ENCODE results near the gene RGS11. TPM values are rescaled to one million over a fixed set of nuclear protein-coding genes. Genes with fewer than 3 reads are reported as not detected.

Gene RGS11
- total RNA-seq, 1 donor from 2014 or later: 2.4 TPM

DNA sequence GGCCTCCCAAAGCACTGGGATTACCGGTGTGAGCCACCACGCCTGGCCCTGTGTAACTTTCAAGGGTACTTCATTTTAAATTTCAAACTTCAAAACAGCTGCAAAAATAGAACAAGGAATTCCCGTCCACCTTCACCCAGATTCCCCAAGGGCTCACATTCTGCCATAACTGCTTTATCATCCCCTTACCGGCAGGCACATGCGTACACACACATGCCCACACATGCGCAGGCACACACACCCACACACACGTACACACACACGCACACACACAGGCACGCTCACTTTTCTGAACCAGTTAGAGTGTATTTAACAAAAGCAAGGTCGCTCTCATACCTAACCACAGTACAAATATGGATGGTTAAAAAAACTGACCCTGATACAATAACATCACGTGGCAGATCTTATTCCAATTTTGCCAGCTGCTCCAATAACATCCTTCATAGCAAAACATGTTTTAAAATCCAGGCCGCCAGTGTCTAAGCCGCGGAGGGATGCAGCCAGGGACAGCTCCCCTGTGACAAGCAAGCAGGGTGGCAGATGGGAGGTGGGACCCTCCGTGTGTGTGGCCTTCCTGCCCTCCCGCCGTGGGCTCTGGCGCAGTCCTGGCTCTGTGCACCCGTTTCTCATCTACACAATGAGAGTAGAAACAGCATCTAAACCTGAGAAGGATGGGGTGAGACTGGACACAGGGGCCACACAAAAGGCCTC, 30.3 kb upstream of the RGS11 start:
- Mint-ChIP-seq H3K27ac (no peak overlapping the region), H3K4me3 (ENCODE audit: low read depth) (no peak overlapping the region), H3K27me3 (no peaks in the 10 kb centered on the region), H3K9me3 (ENCODE audit: low read depth) (no peaks in the 10 kb centered on the region), H3K4me1 (ENCODE audit: low read depth) (no peaks in the 10 kb centered on the region), H3K36me3 (ENCODE audit: insufficient read depth) (peaks cover 3% of the 10 kb centered on the region)
- DNase-seq (ENCODE audit: low spot score, unreplicated experiment): no peak
- TF ChIP-seq, protein P1, sequence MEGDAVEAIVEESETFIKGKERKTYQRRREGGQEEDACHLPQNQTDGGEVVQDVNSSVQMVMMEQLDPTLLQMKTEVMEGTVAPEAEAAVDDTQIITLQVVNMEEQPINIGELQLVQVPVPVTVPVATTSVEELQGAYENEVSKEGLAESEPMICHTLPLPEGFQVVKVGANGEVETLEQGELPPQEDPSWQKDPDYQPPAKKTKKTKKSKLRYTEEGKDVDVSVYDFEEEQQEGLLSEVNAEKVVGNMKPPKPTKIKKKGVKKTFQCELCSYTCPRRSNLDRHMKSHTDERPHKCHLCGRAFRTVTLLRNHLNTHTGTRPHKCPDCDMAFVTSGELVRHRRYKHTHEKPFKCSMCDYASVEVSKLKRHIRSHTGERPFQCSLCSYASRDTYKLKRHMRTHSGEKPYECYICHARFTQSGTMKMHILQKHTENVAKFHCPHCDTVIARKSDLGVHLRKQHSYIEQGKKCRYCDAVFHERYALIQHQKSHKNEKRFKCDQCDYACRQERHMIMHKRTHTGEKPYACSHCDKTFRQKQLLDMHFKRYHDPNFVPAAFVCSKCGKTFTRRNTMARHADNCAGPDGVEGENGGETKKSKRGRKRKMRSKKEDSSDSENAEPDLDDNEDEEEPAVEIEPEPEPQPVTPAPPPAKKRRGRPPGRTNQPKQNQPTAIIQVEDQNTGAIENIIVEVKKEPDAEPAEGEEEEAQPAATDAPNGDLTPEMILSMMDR (IDR thresholded peaks at IDR 0.05; ENCODE audit: unreplicated experiment): no peak

DNA sequence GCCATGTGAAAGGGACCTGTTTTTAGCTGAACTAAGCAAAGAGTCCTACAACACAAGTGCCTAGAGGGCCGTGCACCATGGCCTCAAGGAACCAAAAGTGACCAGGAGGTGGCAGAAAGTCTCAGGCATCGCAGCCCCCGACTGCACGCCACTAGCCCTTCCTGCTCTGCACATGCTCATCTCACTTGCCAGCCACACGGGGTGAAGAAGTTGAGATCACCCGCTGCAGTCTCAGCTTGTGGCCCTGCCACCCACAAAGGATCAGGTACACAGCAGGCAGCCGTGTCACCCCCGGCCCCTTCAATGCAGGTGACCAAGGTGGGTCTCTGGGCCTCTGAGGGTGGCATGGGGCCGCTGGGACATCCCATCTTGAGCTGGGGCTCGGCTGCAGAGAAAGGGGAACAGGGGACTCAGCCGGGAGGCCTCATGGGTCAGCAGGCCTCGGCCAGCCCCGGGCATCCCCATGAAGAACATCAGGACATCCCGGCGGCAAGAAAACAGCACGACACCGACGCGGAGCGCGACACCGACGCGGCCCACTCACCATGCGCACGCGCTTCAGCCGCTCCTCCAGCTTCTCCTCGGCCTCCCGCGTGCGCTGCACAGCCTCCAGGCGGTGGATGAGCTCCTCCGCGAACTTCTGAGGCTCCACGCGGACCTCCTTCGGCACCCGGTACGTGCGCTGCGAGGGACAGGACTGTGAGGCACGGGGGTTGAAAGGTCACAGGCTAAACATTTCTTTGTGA, 28.2 kb upstream of the RGS11 start:
- TF ChIP-seq, protein P1 (IDR thresholded peaks at IDR 0.05; ENCODE audit: unreplicated experiment): no peak
- H3K27ac Mint-ChIP-seq: no peak overlapping the region
- no peaks in the 10 kb centered on the region for H3K4me1 Mint-ChIP-seq (ENCODE audit: low read depth)
- DNase-seq (ENCODE audit: low spot score, unreplicated experiment): no peak
- H3K36me3 Mint-ChIP-seq (ENCODE audit: insufficient read depth): peaks cover 3% of the 10 kb centered on the region
- no peaks in the 10 kb centered on the region for H3K27me3 Mint-ChIP-seq
- H3K4me3 Mint-ChIP-seq (ENCODE audit: low read depth): no peak overlapping the region
- H3K9me3 Mint-ChIP-seq (ENCODE audit: low read depth): no peaks in the 10 kb centered on the region

DNA sequence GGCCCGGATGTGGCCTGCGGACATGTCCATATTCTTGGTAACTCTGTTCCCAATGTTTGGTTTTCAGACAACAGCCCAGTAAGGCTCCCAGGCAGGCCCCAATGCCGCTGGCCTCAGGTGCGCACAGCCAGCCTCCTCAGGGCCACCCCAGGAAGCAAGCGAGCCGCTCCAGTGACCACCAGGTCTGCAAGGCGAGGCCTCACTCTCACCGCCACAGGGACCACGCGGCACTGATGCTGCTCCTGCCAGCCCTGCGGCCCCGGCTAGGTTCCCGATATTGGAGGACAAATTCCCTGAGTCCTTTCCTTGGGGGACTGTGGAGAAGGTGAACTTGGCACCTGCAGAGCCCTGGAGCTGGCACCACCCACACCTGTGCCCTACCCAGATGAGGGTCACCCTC, 26.2 kb upstream of the RGS11 start:
- no peak overlapping the region for H3K27ac Mint-ChIP-seq

DNA sequence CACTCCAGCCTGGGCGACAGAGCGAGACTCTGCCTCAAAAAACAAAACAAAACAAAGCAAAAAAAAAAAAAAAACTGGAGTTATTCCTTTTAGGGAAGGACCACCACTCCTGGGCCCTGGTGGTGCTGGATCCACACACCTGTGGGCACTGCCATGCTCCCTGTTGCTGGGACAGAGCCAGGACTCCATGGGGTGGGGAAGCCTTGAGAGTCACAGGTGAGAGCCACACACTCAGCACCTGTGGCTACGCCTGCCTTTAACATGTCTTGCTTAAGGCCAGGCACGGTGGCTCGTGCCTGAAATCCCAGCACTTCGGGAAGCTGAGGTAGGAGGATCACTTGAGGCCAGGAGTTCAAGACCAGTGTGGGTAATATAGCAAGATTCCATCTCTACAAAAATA, 25.5 kb upstream of the RGS11 start:
- Mint-ChIP-seq H3K9me3 (ENCODE audit: low read depth) (no peaks in the 10 kb centered on the region), H3K27me3 (no peaks in the 10 kb centered on the region), H3K36me3 (ENCODE audit: insufficient read depth) (peaks cover 4% of the 10 kb centered on the region), H3K4me3 (ENCODE audit: low read depth) (no peak overlapping the region), H3K27ac (no peak overlapping the region), H3K4me1 (ENCODE audit: low read depth) (no peaks in the 10 kb centered on the region)
- TF ChIP-seq, protein P1 (IDR thresholded peaks at IDR 0.05; ENCODE audit: unreplicated experiment): no peak
- DNase-seq (ENCODE audit: low spot score, unreplicated experiment): no peak

More for the DNA sequence above, 26.2 kb upstream of the RGS11 start:
- Mint-ChIP-seq H3K36me3 (ENCODE audit: insufficient read depth) (peaks cover 4% of the 10 kb centered on the region), H3K9me3 (ENCODE audit: low read depth) (no peaks in the 10 kb centered on the region), H3K4me1 (ENCODE audit: low read depth) (no peaks in the 10 kb centered on the region), H3K27me3 (no peaks in the 10 kb centered on the region), H3K4me3 (ENCODE audit: low read depth) (no peak overlapping the region)
- DNase-seq (ENCODE audit: low spot score, unreplicated experiment): no peak
- TF ChIP-seq, protein P1 (IDR thresholded peaks at IDR 0.05; ENCODE audit: unreplicated experiment): no peak

DNA sequence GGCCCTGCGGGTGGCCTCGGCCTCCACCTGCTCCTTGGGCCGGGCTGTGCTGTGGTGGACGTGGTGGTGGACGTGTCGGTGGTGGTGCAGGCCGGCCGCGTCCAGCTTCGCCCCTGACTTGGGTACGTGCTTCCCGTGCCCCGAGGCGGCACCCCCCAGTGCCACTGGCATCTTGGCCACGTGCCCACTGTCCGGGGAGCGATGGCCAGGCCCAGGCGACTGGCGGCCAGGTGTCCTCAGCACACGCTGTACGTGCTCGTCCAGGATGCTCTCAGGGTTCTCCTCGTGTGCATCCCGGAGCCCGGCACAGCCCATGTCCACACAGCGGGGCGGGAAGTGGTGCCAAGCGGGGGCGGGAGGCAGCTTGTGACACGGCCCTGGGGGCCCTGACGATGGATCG, 22.1 kb upstream of the RGS11 start:
- no peak for DNase-seq (ENCODE audit: low spot score, unreplicated experiment)
- Mint-ChIP-seq H3K27me3 (no peaks in the 10 kb centered on the region), H3K27ac (no peak overlapping the region), H3K9me3 (ENCODE audit: low read depth) (no peaks in the 10 kb centered on the region), H3K36me3 (ENCODE audit: insufficient read depth) (peaks cover 3% of the 10 kb centered on the region), H3K4me3 (ENCODE audit: low read depth) (no peak overlapping the region), H3K4me1 (ENCODE audit: low read depth) (no peaks in the 10 kb centered on the region)
- TF ChIP-seq, protein P1 (IDR thresholded peaks at IDR 0.05; ENCODE audit: unreplicated experiment): no peak

Measured in progenitor cell of endocrine pancreas (in vitro differentiated cells).